Heart right ventricle (tissue), 16 donors: ENCODE measurements around the gene CNTLN. TPM values are rescaled to one million over a fixed set of nuclear protein-coding genes. Genes with fewer than 3 reads are reported as not detected.

ENCODE experiments used
- ATAC-seq, 8 donors: fragments of 200-7000 bp; cut with Tn5 transposase; one replicate each; pipeline ENCODE4 v1.9.1; 2020; ENCODE audit warnings: mild to moderate bottlenecking in 8 of 8, moderate library complexity in 8 of 8, moderate number of reproducible peaks in 1 of 8
- DNase-seq, 2 donors: peaks; one replicate each; pipeline ENCODE4 v3.0.0-alpha.2; 2020
- H3K27ac ChIP-seq, 10 donors: fragments of 200-600 bp; sonication (generic) in 2 of 10; one replicate each; pipeline versions ENCODE4 v1.5.0 to v1.8.0; 2020 to 2022; ENCODE audit warnings: mild to moderate bottlenecking in 3 of 10
- H3K27me3 ChIP-seq, 7 donors: fragments of 200-600 bp; one replicate each; pipeline ENCODE4 v1.8.0; 2021 to 2022; ENCODE audit warnings: mild to moderate bottlenecking in 2 of 7
- H3K36me3 ChIP-seq, 9 donors: fragments of 200-600 bp; sonication (generic) in 1 of 9; one replicate each; pipeline versions ENCODE4 v1.5.0 to v1.8.0; 2020 to 2022; ENCODE audit warnings: mild to moderate bottlenecking in 2 of 9
- H3K4me1 ChIP-seq, 9 donors: fragments of 200-600 bp; sonication (generic) in 1 of 9; one replicate each; pipeline versions ENCODE4 v1.5.0 to v1.8.0; 2020 to 2022; ENCODE audit warnings: mild to moderate bottlenecking in 4 of 9
- H3K4me3 ChIP-seq, 10 donors: fragments of 200-600 bp; sonication (generic) in 2 of 10; one replicate each; pipeline versions ENCODE4 v1.5.0 to v1.8.0; 2020 to 2022; ENCODE audit warnings: mild to moderate bottlenecking in 7 of 10, moderate library complexity in 2 of 10
- H3K9me3 ChIP-seq, 11 donors: fragments of 200-600 bp in 10 of 11; sonication (generic) in 2 of 11; one replicate each; pipeline versions ENCODE4 v1.5.0 to v1.8.0; 2013 to 2022; ENCODE audit warnings: mild to moderate bottlenecking in 2 of 11, control low read depth in 1 of 11, moderate library complexity in 1 of 11
- CTCF ChIP-seq, 9 donors: fragments of 200-600 bp; sonication (generic) in 2 of 9; IDR thresholded peaks; one replicate each; pipeline versions ENCODE4 v1.5.0 to v1.8.0; 2021 to 2022; ENCODE audit warnings: antibody characterized with exemption in 9 of 9, mild to moderate bottlenecking in 5 of 9, moderate library complexity in 1 of 9
- WGBS, 2 donors: extraction: QIAGEN DNeasy Blood & Tissue Kit; methylation state at CpG; one replicate each; pipeline ENCODE4 v1.1.7; 2013; ENCODE audit warnings: inconsistent platforms in 1 of 2; 5-methylcytosine and 5-hydroxymethylcytosine counted together
- intact Hi-C, 10 donors: fragments of 100-400 bp; cut with DNase I; formaldehyde crosslinking; loops; one replicate each; pipeline versions ENCODE4 v1.11.1 to v1.14.2; 2022
- polyA plus RNA-seq, 2 donors: library from polyadenylated mRNA; stranded (reverse); fragments of 200-250 nt; gene quantifications; one replicate each; pipeline ENCODE4 v1.2.3, GENCODE V29; 2013
- total RNA-seq, 10 donors: library from RNA; stranded (reverse); fragmentation: NEBNext Ultra II Directional in 3 of 10; extraction: Animal tissue kit (Norgen Biotek cat#: 25700) in 3 of 10; gene quantifications; one replicate each; pipeline versions ENCODE4 v1.2.1 to v1.2.4, GENCODE V29; 2021 to 2023
- donor health status: Arrhythmogenic right ventricular cardiomyopathy.
- donor health status: ischemic (EF 13 %, LVEDD 7.1; RV severe dilation, severe dysfunction).
- donor health status: healthy with polysubstance abuse.
- donor health status: DM: no; HTN: yes; CAD: no.
- donor health status: DM: no; HTN: no; CAD: no.
- donor health status: ischemic (EF 25% LVEDD 6.9; RV normal size, moderate dysfunction).
- donor health status: ischemic (EF 25% LVEDD 5.7; RV mildly dilated, moderate dysfunction).
- donor health status: healthy.
- donor health status: DM: yes; HTN: yes; CAD: no.
- donor health status: Ischemic cardiomyopathy.
- donor health status: ischemic (EF 35%, LVEDD 5.7; RV mildly dilated, moderate dysfunction).
- donor health status: nonischemic (EF 11% LVEDD 7.7; RV severe dilation, severe dysfunction).
- donor health status: DM: yes; HTN: yes; CAD: no.
- donor health status: PGD.
- donor health status: ischemic (EF 29% LVEDD 5.4; RV normal size, mild dysfunction).
- donor health status: nonischemic (EF 23%, LVEDD 6.1; RV moderate dilation, normal function).

The CNTLN gene
- total and polyA plus RNA-seq, 12 donors: 1.5 to 3.6 (median 2.2) TPM

- Histone ChIP-seq H3K36me3 (no peaks in the 10 kb centered on the region), H3K27ac (no peak overlapping the region), H3K4me1 (no peaks in the 10 kb centered on the region), H3K9me3 (peaks cover 0 to 14% (median 0%) of the 10 kb centered on the region in 11 donors), H3K4me3 (no peak overlapping the region), H3K27me3 (peaks cover 0 to 7% (median 0%) of the 10 kb centered on the region in 7 donors)
- 85 to 90% methylated on average over 7 of the region's 7 CpGs for WGBS, 2 donors
- intact Hi-C loops: loop anchor here in 2 of 10 donors (2.0 to 10.0 kb wide), 3 partner anchors 49 to 669 kb away; no protein-coding TSS in a partner anchor
- no peak for ATAC-seq
- no peak for TF ChIP-seq CTCF (IDR thresholded peaks at IDR 0.05)
- DNase-seq: no peak
Measured at GRCh38 chr9:17536027-17536426, 401.2 kb downstream of the CNTLN start.

GRCh38 chr9:17551023-17551422 lies 416.2 kb downstream of the CNTLN start:
- ATAC-seq (no peak), DNase-seq (no peak)
- TF ChIP-seq CTCF (IDR thresholded peaks at IDR 0.05): no peak
- H3K9me3 ChIP-seq: peaks cover 0 to 42% (median 12%) of the 10 kb centered on the region in 11 donors
- intact Hi-C loops: no loop called here
- H3K27ac ChIP-seq: no peak overlapping the region
- H3K4me3 ChIP-seq: no peak overlapping the region
- no peaks in the 10 kb centered on the region for H3K4me1 ChIP-seq
- no peaks in the 10 kb centered on the region for H3K36me3 ChIP-seq
- H3K27me3 ChIP-seq: no peaks in the 10 kb centered on the region
- 74 to 85% methylated on average over 2 of the region's 2 CpGs for whole genome bisulfite sequencing, 2 donors
